ENCODE results near the gene ZFP91.

Gene ZFP91

GRCh38 chr11:58645854-58646253, 67.0 kb downstream of the ZFP91 start:
- no peak for TF ChIP-seq CTCF (IDR thresholded peaks at IDR 0.05; ENCODE audit: low read depth, low read length, missing control alignments)
- no peak for DNase-seq (ENCODE audit: extremely low read depth, low read depth)
- H3K4me3 ChIP-seq (replicated peaks; ENCODE audit: low read depth, low read length), result no peak overlapping the region

GRCh38 chr11:58647141-58647699, 68.4 kb downstream of the ZFP91 start:
- H3K4me3 ChIP-seq (replicated peaks; ENCODE audit: low read depth, low read length), result no peak overlapping the region
- no peak for DNase-seq (ENCODE audit: extremely low read depth, low read depth)
- no peak for TF ChIP-seq CTCF (IDR thresholded peaks at IDR 0.05; ENCODE audit: low read depth, low read length, missing control alignments)

- DNase-seq (ENCODE audit: extremely low read depth, low read depth), result no peak
- no peak for TF ChIP-seq CTCF (IDR thresholded peaks at IDR 0.05; ENCODE audit: low read depth, low read length, missing control alignments)
- H3K4me3 ChIP-seq (replicated peaks; ENCODE audit: low read depth, low read length), result no peak overlapping the region
Measured at GRCh38 chr11:58647866-58648265, 69.0 kb downstream of the ZFP91 start.

- H3K4me3 ChIP-seq (replicated peaks; ENCODE audit: low read depth, low read length), result no peak overlapping the region
- DNase-seq (ENCODE audit: extremely low read depth, low read depth), result no peak
- no peak for TF ChIP-seq CTCF (IDR thresholded peaks at IDR 0.05; ENCODE audit: low read depth, low read length, missing control alignments)
Measured at GRCh38 chr11:58649623-58650022, 70.8 kb downstream of the ZFP91 start.

- H3K4me3 ChIP-seq (replicated peaks; ENCODE audit: low read depth, low read length), result no peak overlapping the region
- no peak for DNase-seq (ENCODE audit: extremely low read depth, low read depth)
- TF ChIP-seq CTCF (IDR thresholded peaks at IDR 0.05; ENCODE audit: low read depth, low read length, missing control alignments), result no peak
Measured at GRCh38 chr11:58650496-58650895, 71.6 kb downstream of the ZFP91 start.

GRCh38 chr11:58652726-58653280, 73.9 kb downstream of the ZFP91 start:
- no peak for DNase-seq (ENCODE audit: extremely low read depth, low read depth)
- no peak for TF ChIP-seq CTCF (IDR thresholded peaks at IDR 0.05; ENCODE audit: low read depth, low read length, missing control alignments)
- no peak overlapping the region for H3K4me3 ChIP-seq (replicated peaks; ENCODE audit: low read depth, low read length)

Data from HFF-Myc (cell line).